ENCODE data around the gene KIF1A.
"Not testable (repeated sequence)": the region's sequence is repeated elsewhere in the genome, so short reads cannot be mapped to it uniquely, and the experiment has no call there.

The KIF1A gene

DNA sequence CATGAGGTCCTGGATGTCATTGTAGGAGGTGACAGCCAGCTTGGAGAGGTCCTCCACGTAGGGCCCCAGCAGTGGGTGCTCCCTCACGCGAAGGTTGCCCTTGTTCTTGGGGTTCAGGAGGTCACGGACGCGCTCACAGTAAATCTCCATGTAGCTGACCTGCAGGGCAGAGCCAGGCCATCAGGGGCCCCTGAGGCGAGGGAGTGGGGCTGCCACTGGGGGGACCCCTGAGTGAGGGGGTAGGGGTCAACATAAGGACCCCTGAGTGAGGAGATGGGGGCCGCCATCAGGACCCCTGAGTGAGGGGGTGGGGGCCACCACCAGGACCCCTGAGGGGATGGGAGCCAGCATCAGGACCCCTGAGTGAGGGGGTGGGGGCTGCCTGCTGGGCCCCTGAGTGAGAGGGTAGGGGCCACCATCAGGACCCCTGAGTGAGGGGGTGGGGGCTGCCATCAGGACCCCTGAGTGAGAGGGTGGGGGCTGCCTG lies 33.6 kb downstream of the KIF1A start:
- DNase-seq = no peak

DNA sequence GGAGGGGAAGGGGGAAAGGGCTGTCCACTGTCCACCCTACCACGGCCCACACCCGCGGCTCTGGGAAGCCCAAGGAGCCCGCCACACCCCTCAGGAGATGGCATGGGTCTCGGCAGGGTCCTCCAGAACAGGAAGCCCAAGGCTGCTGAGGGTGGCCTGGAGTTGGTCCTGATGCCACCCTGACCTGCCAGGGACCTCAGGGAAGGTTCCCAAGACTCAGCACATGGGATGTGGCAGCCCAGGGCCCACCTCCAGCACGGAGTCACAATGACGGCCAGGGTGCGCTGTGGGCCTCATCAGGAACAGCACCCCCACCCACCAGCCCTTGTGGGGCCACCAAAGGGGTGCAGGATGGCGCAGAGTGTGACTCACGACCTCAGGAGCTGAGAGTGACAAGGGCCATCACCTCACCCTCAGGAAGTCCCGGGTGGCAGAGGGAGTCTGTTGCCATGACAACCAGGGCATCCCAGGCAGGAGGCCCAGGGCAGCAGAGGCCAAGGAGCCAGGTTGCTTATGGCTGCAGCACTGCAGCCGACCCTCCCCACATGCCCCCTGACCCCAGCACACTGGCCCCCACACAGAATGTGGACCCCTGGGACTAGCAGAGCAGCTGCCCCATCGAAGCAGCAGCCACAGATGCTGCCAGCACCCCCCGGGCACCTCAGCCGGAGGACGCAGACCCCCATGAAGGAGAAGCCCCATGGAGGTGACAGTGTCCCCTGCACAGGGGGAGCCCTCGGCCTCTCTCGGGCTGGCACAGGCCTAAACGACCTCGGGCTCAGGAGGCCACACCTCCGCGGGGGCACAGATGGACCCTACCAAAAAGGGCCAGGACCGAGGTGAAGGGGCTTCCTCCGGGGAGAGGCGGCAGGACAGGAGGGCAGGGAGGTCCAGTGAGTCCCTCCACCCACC lies 34.3 kb downstream of the KIF1A start:
- no peak for DNase-seq

DNA sequence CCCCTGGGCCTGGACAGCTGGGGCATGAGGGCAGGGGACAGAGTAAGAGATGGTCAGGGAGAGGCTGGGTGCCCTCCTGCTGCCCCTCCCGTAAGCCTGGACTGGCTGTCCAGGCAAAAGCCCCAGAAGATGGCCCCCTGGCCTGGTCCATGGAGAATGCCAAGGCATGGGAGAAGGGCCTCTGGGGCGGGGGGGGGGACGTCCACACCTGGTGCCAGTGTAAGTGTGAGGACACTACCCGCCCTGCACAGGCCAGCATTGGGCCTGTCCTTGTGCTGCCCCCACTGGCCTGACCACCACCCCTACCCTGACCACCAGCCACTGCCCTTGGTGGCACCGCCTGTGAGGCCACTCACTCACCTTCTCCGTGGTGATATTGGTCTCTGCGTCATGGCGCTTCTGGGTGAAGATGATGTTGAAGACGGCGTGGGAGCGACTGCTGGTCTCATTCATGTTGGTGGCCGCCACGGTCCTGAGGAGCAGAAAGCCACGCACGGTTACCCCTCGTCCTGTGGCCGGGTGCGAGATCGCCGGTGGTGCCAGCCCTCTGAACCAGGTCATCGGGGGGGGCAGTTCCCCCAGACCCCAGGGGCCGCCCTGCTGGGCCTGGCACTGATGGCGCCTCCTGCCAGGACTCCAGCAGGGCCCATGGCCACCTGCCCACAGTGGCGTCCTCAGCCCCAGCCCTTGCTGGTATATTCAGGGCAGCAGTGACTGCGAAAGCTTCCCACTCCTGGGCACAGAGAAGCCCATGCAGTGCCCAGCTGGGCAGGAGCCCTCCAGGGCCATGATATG lies 35.2 kb downstream of the KIF1A start:
- no peak for DNase-seq

DNA sequence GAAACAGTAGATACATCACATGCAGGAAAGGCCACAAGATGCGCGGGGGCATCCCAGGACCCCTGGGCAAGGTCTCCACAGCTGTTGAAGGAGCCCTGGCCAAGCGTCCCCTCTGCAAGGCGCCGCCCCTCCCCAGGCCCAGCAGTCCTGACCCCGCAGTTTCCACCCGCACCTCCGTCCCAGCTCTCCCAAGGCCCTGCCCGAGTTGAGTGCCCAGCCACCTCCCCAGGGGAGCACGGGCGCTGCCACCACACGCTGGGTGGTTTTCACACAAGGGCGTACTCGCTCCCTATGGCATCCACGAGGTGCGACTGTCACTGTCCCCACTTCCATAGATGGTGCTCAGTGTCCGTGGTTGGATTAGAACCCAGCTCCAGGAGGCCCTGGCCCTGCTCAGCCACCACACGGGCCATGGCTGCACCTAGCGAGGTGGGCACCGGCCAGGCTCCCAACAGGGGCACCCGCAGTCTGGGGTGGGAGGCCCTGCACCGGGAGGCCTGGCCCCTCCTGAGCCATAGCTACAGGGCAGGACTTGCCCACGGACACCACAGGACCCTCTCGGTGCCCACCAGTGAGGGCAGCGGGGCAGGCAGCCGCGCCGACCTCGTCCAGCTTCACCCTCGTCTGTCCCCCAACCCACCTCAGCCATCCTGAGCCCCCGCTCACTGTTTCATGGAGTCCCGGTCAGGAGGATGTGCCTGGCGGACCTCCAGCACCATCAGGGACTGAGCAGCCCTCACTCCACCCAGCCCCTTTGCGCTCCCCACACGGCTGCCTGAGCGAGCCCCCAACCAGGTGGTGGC lies 36.0 kb downstream of the KIF1A start:
- DNase-seq = no peak

DNA sequence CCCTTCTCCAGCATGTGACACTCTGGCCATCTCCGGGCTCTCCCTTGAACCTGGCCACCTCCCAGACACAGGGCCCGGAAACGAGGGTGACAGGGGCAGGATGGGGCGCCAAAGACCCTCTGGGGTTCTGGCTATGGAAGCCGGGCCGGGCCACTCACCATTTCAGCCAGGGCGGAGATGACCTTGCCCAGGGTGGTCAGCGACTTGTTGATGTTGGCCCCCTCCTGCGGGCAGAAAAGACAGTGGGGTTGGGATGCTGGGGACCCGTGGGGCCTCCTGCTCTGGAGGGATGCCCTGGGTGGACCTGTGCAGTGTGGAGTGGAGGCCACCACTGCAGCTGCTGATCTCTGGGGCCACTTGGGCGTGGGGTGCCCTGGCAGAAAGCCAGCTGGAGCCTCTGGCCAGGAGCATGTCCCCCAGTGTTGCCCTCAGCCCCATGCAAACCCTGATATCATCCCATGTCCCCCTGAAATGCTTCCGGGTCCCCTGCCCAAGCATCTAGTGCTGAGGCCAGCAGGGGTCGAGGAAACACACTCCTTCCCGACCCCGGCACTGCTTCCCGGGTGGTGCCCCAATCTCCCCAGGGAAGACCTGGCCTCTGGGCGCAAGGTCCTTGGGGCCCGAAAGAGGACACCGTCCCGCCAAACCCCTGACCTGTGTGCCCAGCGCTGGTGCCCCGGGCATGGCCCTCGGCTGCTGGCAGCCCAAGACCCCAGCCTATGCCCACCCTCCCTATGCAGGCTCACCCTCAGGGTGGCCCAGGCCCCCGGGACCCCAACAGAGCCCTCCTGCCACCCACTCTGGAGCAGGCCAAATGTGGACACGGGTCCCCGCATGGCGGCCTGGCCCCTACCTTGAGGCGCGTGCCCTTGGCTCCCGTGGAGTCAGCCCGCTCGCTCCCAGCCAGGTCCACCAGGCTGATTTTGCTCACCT lies 36.9 kb downstream of the KIF1A start:
- no peak for DNase-seq

DNA sequence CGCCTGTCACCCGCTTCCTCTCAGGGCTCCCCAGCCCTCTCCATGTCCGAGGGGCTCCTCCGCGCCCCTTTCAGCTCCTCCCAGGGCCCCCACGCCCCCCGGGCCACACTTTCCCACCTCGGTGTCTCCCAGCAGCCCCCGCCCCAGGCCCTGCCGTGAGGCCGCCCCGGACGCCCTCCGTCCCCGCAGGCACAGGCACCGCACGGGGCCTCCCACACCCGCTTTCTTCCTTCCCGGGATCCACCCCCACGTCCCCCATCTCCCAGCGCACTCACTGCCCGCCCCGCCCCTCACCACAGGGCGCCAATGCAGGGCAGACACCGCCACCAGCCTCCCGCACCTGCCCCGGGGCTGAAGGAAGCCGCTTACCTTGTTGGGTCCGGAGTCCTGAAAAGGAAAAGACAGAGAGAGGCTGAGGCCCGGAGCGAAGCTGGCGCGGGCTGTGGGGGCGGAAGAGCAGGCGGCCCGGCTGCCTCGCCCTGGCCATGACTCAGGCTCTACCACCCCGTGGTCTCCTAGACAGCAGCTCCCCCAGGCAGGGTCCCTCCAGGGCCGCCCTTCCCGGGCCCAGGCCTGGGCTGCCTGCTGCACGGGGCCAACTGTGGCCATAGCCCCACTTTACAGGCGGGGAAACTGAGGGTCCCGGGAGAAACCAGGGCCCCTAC lies 37.7 kb downstream of the KIF1A start:
- no peak for DNase-seq

DNA sequence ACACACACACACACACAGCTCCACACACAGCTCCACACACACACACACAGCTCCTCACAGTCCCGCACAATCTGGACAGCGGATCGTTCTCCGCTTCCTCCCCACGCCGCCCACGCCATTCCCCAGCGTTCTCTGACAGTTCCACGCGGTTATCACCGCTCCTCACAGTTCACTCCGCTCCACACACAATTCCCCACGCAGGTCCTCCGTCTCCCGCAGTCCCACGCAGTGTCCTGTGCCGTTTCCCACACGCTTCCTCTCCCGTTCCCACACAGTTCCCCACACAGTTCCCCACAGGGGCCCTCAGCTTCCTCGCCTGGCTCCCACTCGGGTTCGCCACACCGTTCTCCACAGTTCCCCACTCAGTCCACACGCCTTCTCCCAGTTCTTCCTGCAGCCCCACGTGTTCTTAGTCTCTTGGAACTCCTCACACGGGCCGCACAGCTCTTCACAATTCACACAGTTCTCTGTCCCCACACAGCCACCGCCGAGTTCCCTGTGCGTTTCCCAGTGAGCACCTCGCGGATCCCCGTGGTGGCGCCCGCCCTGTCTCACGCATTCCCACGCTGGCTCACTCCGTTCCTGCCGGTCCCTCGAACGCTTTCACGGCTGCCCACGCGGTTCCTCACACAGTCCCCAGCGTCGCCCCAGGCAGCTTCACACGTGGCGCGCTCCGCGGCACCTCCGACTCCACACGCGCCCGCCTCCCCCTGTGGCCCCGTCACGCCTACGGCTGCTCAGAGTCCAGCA lies 38.4 kb downstream of the KIF1A start:
- DNase-seq = no peak

DNA sequence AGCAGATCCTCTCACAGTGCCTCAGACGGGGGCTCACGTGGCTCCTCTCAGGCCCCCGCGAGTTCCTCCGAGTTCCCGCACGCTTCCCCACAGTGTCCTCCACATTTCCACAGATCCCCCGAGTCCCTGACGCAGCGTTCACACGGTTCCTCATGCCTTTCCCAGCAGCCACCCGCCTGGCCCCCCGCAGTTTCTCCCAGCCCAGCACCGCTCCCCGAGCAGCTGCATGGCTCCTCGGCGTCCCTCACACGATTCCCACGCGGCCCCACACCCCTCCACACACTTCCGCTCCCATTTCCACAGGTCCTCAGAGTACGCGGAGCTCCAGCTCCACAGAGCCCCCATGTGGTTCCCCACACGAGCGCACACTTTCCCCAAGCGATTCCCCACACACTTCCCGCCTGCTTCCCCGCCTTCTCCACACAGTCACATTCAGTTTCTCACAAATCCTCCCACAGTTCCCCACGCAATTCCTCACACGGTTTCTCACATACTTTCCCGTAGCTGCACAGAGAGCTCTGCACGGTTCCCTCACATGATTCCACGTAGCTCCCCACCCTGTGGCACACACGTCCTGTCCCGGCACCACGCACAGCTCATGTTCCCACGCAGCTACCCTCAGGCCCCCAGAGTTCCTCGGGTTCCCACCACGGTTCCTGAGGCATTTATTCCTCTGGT lies 39.9 kb downstream of the KIF1A start:
- no peak for DNase-seq

DNA sequence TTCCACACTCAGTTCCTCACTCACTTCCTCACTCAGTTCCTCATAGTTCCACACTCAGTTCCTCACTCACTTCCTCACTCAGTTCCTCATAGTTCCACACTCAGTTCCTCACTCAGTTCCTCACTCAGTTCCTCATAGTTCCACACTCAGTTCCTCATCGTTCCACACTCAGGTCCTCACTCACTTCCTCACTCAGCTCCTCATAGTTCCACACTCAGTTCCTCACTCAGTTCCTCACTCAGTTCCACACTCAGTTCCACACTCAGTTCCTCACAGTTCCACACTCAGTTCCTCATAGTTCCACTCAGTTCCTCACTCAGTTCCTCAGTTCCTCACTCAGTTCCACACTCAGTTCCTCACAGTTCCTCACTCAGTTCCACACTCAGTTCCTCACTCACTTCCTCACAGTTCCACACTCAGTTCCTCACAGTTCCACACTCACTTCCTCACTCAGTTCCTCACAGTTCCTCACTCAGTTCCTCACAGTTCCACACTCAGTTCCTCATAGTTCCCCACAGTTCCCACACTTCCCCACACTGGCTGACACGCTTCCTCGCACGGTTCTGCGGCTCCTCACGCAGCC lies 40.7 kb downstream of the KIF1A start:
- not testable (repeated sequence) for DNase-seq

DNA sequence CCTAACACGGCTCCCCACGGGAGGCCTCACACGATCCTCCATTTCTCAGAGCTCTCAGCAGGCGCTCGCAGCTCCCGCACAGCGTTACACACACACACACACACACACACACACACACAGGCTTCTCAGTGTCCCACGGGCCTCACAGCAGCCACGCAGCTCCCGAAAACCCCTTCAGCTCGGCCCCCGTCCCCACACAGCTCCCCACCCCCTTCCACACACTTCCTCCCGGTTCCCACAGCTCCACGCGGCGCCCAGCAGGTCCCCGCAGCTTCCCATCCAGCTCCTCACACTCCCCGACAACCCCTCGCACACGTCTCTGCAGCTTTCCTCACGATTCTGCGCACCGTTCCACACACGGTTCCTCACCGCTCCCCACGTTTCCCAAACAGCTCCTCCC lies 41.6 kb downstream of the KIF1A start:
- no peak for DNase-seq

DNA sequence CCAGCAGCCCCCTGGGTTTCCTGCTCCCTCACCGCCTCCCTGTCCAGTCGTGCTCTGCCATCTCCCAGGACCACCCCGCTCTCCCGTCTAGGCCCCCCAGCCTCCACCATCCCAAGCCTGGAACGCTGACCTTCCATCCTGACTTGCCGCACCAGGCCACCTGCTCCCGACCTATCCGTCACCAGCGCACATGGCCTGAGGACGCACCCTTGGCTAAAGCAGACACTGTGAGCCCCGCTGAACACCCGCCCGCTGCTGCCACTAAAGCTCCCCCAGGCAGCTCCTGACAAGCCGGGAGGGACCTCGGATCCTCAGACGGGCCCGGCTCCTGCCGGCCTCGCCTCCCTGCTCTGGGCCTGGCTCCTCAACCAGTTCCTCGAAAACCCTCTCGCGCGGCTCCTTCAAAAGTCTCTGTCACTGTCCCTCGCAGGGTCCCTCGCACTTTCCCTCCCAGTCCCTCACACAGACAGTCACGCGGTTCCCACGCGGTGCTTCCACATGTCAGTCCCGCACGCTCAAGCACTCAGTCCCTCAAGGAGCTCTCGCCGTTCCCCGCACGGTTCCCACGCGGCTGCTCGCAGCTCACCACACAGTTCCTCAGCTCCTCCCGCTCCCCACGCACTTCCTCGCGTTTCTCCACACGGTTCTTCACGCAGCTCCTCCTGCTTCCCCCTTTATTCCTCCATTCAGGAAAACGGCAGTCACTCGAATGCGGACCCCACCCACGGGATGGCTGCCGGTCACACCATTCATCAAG lies 42.4 kb downstream of the KIF1A start:
- DNase-seq = no peak

DNA sequence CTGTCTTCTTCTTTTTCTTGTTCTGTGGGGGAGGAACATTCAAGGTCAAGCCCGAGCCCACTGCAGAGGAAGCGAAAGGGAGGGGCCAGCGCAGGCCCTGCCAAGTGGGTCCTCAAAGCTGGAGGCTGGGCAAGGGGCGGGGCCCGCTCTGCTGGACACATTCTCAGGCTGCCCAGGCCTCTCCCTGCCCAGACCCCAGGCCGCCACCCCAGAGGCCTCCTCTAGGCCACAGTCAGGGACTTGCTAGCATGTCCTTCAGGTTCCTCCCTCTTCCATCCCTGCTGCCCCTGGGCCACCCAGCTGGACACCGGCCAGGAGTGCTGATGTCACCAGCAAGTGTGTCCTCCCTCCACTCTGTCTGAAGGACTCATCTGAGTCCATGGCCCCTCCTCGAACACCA lies 44.1 kb downstream of the KIF1A start:
- DNase-seq = no peak

DNA sequence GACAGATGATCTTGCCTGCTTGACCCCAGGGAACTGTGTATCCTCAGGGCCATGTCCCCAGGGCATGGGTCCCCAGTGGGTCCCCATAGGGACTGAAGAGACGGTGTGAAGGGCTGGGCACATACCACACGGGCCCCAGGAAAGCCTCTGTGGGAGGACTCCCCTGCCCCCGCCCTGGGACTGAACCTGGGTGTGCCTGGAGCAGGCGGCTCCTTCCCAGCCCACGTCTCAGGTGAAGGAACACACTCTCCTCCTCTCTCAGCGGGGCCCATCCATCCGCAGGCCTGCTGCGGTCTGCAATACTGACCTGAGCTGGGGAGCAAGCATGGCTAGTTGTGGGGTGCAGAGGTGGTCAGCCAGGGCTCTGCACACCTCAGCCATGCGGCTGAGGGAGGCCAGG lies 45.2 kb downstream of the KIF1A start:
- DNase-seq = no peak

DNA sequence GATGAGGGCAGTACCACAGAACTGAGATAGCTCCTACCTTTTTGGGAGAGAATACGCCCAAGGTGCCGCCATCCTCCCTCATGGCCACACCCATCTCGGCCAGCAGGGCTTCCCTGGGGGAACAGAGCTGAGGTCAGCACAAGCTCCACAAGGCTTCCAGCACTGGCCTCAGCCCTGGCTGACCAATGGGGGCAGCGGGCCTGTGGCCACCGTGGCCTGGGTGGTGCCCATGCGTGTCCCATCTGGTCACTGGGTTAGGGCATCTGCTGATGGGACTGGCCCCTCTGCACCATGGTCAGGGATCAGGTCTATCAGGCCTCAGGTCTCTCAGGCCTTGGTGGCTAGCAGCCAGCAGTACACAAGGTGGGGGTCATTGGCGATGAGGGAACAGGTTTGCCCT lies 50.9 kb downstream of the KIF1A start:
- no peak for DNase-seq

DNA sequence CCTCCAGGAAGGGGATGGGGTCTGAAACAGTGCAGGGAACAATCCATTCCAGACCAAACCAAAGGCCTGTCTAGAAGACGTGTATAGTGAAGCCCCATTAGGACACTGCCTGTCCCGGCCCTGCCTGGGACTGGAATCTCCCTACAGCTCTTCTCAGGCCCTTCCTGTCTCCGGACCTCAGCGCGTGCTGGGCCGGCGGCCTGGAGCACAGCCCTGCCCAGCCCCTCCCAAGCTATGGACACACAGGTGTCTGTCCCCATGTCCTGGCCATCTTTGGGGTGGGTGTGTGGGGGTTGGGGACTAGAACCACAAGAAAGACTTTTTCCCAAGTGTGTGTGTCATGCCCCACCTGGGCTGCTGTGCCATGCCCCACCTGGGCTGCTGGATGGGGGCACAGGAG lies 51.8 kb downstream of the KIF1A start:
- no peak for DNase-seq

DNA sequence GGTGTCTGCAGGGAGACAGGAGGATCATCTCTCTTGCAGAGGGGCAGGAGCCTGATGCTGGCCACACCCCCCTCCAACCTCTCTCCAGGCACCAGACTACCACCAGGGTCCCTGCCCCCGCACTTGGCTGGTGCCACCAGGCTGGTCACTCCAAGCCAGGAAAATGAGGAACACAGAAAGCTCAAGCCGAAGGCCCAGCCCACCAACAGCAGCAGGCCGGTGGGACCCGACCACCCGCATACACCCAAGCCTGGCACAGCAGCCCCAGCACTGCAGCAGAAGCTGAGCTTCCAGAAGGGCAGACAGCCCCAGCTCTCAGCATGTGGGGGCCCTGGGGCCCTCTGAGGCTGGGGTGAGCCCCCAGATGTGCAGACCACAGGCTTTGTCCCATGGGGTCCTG lies 52.7 kb downstream of the KIF1A start:
- DNase-seq = no peak

DNA sequence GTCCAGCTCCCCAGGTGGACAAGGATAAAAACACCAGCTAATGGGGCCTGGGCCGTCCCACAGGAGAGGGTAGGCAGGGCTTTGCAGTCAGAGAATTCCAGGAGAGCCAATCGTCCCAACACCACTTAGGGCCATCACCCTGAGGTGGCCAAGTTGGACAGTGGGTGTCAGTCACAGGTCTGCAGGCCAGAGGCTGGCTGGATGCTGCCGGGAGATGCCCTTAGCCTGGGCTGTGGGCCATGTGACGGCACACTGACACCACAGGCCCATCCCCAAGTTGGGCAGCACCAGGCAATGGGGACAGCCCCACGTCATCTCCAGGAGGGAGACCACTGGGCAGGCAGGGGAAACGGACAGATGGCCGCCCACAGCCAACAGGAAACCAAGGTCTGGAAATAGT lies 53.9 kb downstream of the KIF1A start:
- DNase-seq = no peak

DNA sequence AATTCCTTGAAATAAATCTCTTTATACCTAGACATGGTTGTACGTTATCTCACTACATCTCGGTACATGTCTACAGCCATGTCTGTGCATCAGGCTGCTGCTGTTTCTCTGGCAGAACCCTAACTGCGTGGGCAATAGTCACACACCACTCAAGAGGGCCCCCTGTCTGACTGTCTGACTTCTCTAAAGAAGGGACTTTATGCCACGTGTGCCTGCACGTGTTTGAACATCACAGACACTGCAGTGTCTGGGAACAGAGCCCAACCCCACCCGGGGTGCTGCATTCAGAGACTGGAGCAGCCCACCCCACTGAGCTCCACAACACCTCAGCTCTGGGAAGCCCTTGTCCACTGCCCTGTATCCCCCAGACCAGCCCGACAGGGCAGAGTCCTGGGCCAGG lies 55.0 kb downstream of the KIF1A start:
- DNase-seq = no peak

DNA sequence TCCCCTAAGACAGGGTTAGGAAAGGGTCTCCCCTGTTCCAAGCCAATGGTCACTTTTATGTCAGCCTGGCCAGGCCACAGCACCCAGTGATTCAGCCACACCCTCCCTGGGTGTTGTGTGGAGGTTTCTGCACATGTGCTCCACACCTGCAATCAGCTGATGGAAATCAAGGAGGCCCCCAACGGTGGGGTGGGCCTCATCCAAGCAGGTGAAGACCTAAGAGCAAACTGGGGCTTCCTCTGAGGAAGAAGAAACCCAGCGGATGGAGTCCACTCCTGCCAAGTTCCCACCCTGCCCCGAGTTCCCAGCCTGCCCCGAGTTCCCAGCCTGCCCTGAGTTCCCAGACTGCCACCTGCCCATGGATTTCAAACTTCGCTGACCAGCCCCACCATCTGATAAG lies 55.4 kb downstream of the KIF1A start:
- no peak for DNase-seq

Data from NCI-H2081 treated with DMSO at 0.1 percent for 48 hours (cell line).